Measurements from ENCODE around the gene SMYD2. TPM values are rescaled to one million over a fixed set of nuclear protein-coding genes. Genes with fewer than 3 reads are reported as not detected.

Gene SMYD2
- total and polyA plus RNA-seq, 10 of the 15 experiments (the other 5 are each of a cell fraction or from before 2014, with no cell fraction given): 8.3 to 55.7 (median 26.4) TPM

- no peaks in the 10 kb centered on the region for H3K9me3 ChIP-seq (replicated peaks; ENCODE audit: control insufficient read depth, insufficient read depth, low read length)
- TF ChIP-seq ZZZ3 (IDR thresholded peaks at IDR 0.05; ENCODE audit: control insufficient read depth, insufficient read length, low read depth) (no peak), RAD21 (IDR thresholded peaks at IDR 0.05; ENCODE audit: insufficient read depth, low read depth, low read length) (no peak), ESRRA (IDR thresholded peaks at IDR 0.05; ENCODE audit: low read length) (no peak), ZNF687 (IDR thresholded peaks at IDR 0.05) (no peak), ZBTB33 (IDR thresholded peaks at IDR 0.05) (no peak), EED (IDR thresholded peaks at IDR 0.05; ENCODE audit: low read depth) (no peak)
- no peaks in the 10 kb centered on the region for H3K36me3 ChIP-seq (ENCODE audit: control insufficient read depth in 2 of 2, insufficient read depth in 2 of 2, low read length in 1 of 2)
- SMC1A ChIA-PET (ENCODE audit: uncharacterized antibody, unreplicated experiment): interaction anchor here (1.2 kb wide), 1 partner anchor 91 kb away, joined by 4 read pairs; no protein-coding TSS in a partner anchor
- no peaks in the 10 kb centered on the region for H3K4me1 ChIP-seq (ENCODE audit: control insufficient read depth, insufficient read depth, low read length)
- CTCF ChIA-PET: interaction anchor here (1.3 kb wide), 2 partner anchors 25 to 92 kb away, joined by 5 read pairs; no protein-coding TSS in a partner anchor
- RAD21 ChIA-PET (ENCODE audit: unreplicated experiment): no interaction called here
- no peak overlapping the region for H3K9ac ChIP-seq (ENCODE audit: control insufficient read depth, insufficient read depth, low read length)
- no peak overlapping the region for H3K27ac ChIP-seq (ENCODE audit: control insufficient read depth, insufficient read depth)
- H3K27me3 ChIP-seq (replicated peaks in 1 of 2; ENCODE audit: control insufficient read depth in 2 of 2, insufficient read depth in 2 of 2, low read length in 1 of 2): no peaks in the 10 kb centered on the region; a peak in 1 of 4 replicates
- DNase-seq (ENCODE audit: low read depth, low spot score) (no peak), ATAC-seq (no peak), FAIRE-seq (no peak)
- no peaks in the 10 kb centered on the region for H3K79me2 ChIP-seq (ENCODE audit: control insufficient read depth, insufficient read depth, low read length)
- POLR2A ChIA-PET: no interaction called here
- WGBS (ENCODE audit: insufficient coverage, insufficient replicate concordance, low lambda C conversion rate, missing lambda C conversion rate): 21% methylated on average over 2 of the region's 2 CpGs
- no peak overlapping the region for H3K4me3 ChIP-seq
- no TSS peak for BruUV-seq (replicated peaks)
- intact Hi-C loops (cut with micrococcal nuclease; ENCODE audit: unreplicated experiment) (loop anchor here (10.0 kb wide), 1 partner anchor 1768 kb away; no protein-coding TSS in a partner anchor), in situ Hi-C loops (cut with MboI) (no loop called here)
- H4K20me1 ChIP-seq (ENCODE audit: control insufficient read depth, insufficient read depth): no peaks in the 10 kb centered on the region
- H3K4me2 ChIP-seq (ENCODE audit: control insufficient read depth, insufficient read depth): no peak overlapping the region
- H2AFZ ChIP-seq (ENCODE audit: control insufficient read depth, low read depth, low read length): no peak overlapping the region
These were observed 44.5 kb upstream of the SMYD2 start for GRCh38 chr1:214236477-214236876.

Data from GM12878 (cell line).